Neural cell (in vitro differentiated cells): ENCODE measurements around the gene LRP5. TPM values are rescaled to one million over a fixed set of nuclear protein-coding genes. Genes with fewer than 3 reads are reported as not detected.

Experiments
- H2AFZ ChIP-seq: fragments of 200-600, 300-800 bp; sonication (generic), shearing (Covaris generic); 2 replicates; pipeline ENCODE4 v1.6.0; 2014; ENCODE audit warnings: low read depth, mild to moderate bottlenecking, antibody characterized with exemption, low read length, moderate library complexity
- H3F3A ChIP-seq: fragments of 200-600 bp; shearing (Covaris generic); 2 replicates; pipeline ENCODE4 v1.6.1; 2016; ENCODE audit warnings: mild to moderate bottlenecking, moderate library complexity, mixed read lengths, antibody characterized with exemption, low read length; ENCODE audit not compliant: insufficient read depth, poor library complexity, severe bottlenecking
- H3K27ac ChIP-seq: fragments of 200-600, 300-800 bp; sonication (generic), shearing (Covaris generic); 2 replicates; pipeline ENCODE4 v1.5.1; 2014; ENCODE audit warnings: mild to moderate bottlenecking, low read length, moderate library complexity
- H3K27me3 ChIP-seq: fragments of 300-800, 200-600 bp; sonication (generic), shearing (Covaris generic); 2 replicates; pipeline ENCODE4 v1.6.0; 2014; ENCODE audit warnings: mild to moderate bottlenecking, low read depth, low read length, moderate library complexity; ENCODE audit not compliant: insufficient read depth
- H3K36me3 ChIP-seq: fragments of 300-800, 200-600 bp; sonication (generic), shearing (Covaris generic); 2 replicates; pipeline ENCODE4 v1.5.1; 2014; ENCODE audit warnings: mild to moderate bottlenecking, antibody characterized with exemption, low read length, moderate library complexity; ENCODE audit not compliant: insufficient read depth
- H3K4me2 ChIP-seq: fragments of 300-800, 200-600 bp; sonication (generic), shearing (Covaris generic); 2 replicates; pipeline ENCODE4 v1.6.0; 2014; ENCODE audit warnings: mild to moderate bottlenecking, low read length
- H3K4me3 ChIP-seq: fragments of 300-800, 200-600 bp; sonication (generic), shearing (Covaris generic); 2 replicates; pipeline ENCODE4 v1.5.1; 2014; ENCODE audit warnings: mild to moderate bottlenecking, low read length, moderate library complexity
- H3K79me2 ChIP-seq: fragments of 200-600 bp; shearing (Covaris generic); replicated peaks from 2 replicates; pipeline ENCODE4 v1.6.0; 2014; ENCODE audit warnings: mild to moderate bottlenecking, low read length, moderate library complexity; ENCODE audit not compliant: insufficient read depth
- H3K9ac ChIP-seq: fragments of 300-800, 200-600 bp; sonication (generic), shearing (Covaris generic); 2 replicates; pipeline ENCODE4 v1.6.1; 2016; ENCODE audit warnings: mild to moderate bottlenecking, low read length, mixed read lengths
- H3K9me2 ChIP-seq: fragments of 200-600 bp; shearing (Covaris generic); 2 replicates; pipeline ENCODE4 v1.6.1; 2016; ENCODE audit warnings: mild to moderate bottlenecking, low read length, mixed read lengths; ENCODE audit not compliant: insufficient read depth
- H3K9me3 ChIP-seq: fragments of 200-600, 300-800 bp; sonication (generic), shearing (Covaris generic); 2 replicates; pipeline ENCODE4 v1.6.1; 2016; ENCODE audit warnings: mild to moderate bottlenecking, mixed run types, low read length, moderate library complexity, mixed read lengths
- H4K20me1 ChIP-seq: fragments of 200-600 bp; shearing (Covaris generic); 2 replicates; pipeline ENCODE4 v1.6.1; 2016; ENCODE audit warnings: mild to moderate bottlenecking, mixed run types; ENCODE audit not compliant: insufficient read depth
- CTCF ChIP-seq: fragments of 450-650 bp; IDR thresholded peaks from 2 replicates; pipeline ENCODE4 v1.5.1; 2014; ENCODE audit warnings: antibody characterized with exemption, mild to moderate bottlenecking, moderate library complexity; ENCODE audit not compliant: poor library complexity, severe bottlenecking
- EP300 ChIP-seq: fragments of 450-650 bp; conservative IDR thresholded peaks from 2 replicates; pipeline ENCODE4 v1.6.1; 2014; ENCODE audit warnings: antibody characterized with exemption, mild to moderate bottlenecking, moderate library complexity; ENCODE audit not compliant: poor library complexity, severe bottlenecking
- EZH2 ChIP-seq: fragments of 200-600, 300-800 bp; shearing (Covaris generic), sonication (generic); IDR thresholded peaks from 2 replicates; pipeline ENCODE4 v1.6.1; 2014; ENCODE audit warnings: antibody characterized with exemption, low read length, borderline replicate concordance, mild to moderate bottlenecking; ENCODE audit not compliant: insufficient read depth, poor library complexity, severe bottlenecking
- MXI1 ChIP-seq: fragments of 450-650 bp; conservative IDR thresholded peaks from 2 replicates; pipeline ENCODE4 v1.6.1; 2014; ENCODE audit warnings: antibody characterized with exemption, mild to moderate bottlenecking; ENCODE audit not compliant: poor library complexity, severe bottlenecking
- POLR2AphosphoS5 ChIP-seq: IDR thresholded peaks from 2 replicates; pipeline ENCODE4 v1.6.1; 2012
- RAD21 ChIP-seq: fragments of 450-650 bp; conservative IDR thresholded peaks from 2 replicates; pipeline ENCODE4 v1.6.1; 2014; ENCODE audit warnings: antibody characterized with exemption, mild to moderate bottlenecking, moderate library complexity
- REST ChIP-seq: IDR thresholded peaks from 2 replicates; pipeline ENCODE4 v1.6.1; 2012; ENCODE audit warnings: borderline replicate concordance
- SMC3 ChIP-seq: fragments of 450-650 bp; conservative IDR thresholded peaks from 2 replicates; pipeline ENCODE4 v1.6.1; 2014; ENCODE audit warnings: antibody characterized with exemption, mild to moderate bottlenecking, moderate library complexity; ENCODE audit not compliant: poor library complexity
- TAF1 ChIP-seq: IDR thresholded peaks from 2 replicates; pipeline ENCODE4 v1.6.1; 2012; ENCODE audit warnings: low read depth
- polyA plus RNA-seq: library from polyadenylated mRNA; depleted of rRNA; stranded (reverse); fragments of >200 nt; gene quantifications from 2 replicates; pipeline ENCODE4 v1.2.3, GENCODE V29; 2014

LRP5 gene
- polyA plus RNA-seq, 1 donor from 2014 or later, result 3.0 TPM

GRCh38 chr11:68364581-68364980 lies 52.2 kb downstream of the LRP5 start:
- Histone ChIP-seq H2AFZ (no peak overlapping the region), H3K27me3 (no peaks in the 10 kb centered on the region), H3K9me3 (no peaks in the 10 kb centered on the region), H3K9me2 (no peaks in the 10 kb centered on the region), H3K9ac (no peak overlapping the region), H3K36me3 (no peaks in the 10 kb centered on the region), H3K4me3 (no peak overlapping the region), H3K27ac (no peak overlapping the region), H3F3A (no peaks in the 10 kb centered on the region), H3K79me2 (no peaks in the 10 kb centered on the region), H3K4me2 (no peak overlapping the region), H4K20me1 (no peaks in the 10 kb centered on the region)
- TF ChIP-seq CTCF (no peak), EZH2 (no peak), RAD21 (no peak), SMC3 (no peak), POLR2AphosphoS5 (no peak)

- no peaks in the 10 kb centered on the region for H3K9me2 ChIP-seq
- TF ChIP-seq EP300 (no peak), CTCF (no peak), POLR2AphosphoS5 (no peak), MXI1 (no peak), RAD21 (no peak), EZH2 (no peak), TAF1 (no peak), REST (no peak), SMC3 (no peak)
- H3K9me3 ChIP-seq, result no peaks in the 10 kb centered on the region
- no peak overlapping the region for H3K4me2 ChIP-seq
- no peaks in the 10 kb centered on the region for H3F3A ChIP-seq
- H3K27ac ChIP-seq, result no peak overlapping the region
- no peak overlapping the region for H3K4me3 ChIP-seq
- no peaks in the 10 kb centered on the region for H3K27me3 ChIP-seq
- H2AFZ ChIP-seq, result no peak overlapping the region
- H3K79me2 ChIP-seq, result no peaks in the 10 kb centered on the region
- H4K20me1 ChIP-seq, result no peaks in the 10 kb centered on the region
- H3K9ac ChIP-seq, result no peak overlapping the region
- H3K36me3 ChIP-seq, result no peaks in the 10 kb centered on the region
Measured at GRCh38 chr11:68365943-68366435, 53.6 kb downstream of the LRP5 start.
